GM19239 (cell line): ENCODE data around the gene ABCC8.
A peak's percentile ranks its signal among the peaks of the same experiment; 100 is the strongest.

Source experiments
- DNase-seq: peaks from one replicate; pipeline ENCODE4 v3.0.0; 2011; ENCODE audit warnings: low spot score; ENCODE audit not compliant: insufficient read length
- FAIRE-seq: peaks from 2 replicates; lab custom pipeline; 2011; peaks lifted over from hg19 to GRCh38; lab: Jason Lieb, UNC

Gene ABCC8

DNA sequence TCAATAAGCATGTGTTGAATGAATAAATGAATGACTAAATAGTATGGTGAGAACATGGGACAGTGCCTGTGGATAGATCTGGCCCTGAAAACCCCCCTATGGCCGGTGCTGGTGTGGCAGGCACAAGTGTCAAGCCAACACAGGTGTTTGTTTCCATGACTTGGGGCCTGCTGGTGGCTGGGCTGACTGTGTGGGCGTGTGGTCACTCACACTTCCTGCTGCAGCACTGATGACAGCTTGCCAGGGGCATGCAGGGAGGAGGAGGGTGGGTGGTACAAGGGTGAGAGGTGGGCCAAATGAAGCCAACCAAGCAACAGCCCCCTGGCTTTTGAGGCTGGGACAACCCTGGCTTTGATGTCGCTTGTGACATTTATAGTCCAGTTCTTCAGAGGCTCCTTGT lies 30.3 kb upstream of the ABCC8 start:
- FAIRE-seq: no peak
- DNase-seq: no peak

DNA sequence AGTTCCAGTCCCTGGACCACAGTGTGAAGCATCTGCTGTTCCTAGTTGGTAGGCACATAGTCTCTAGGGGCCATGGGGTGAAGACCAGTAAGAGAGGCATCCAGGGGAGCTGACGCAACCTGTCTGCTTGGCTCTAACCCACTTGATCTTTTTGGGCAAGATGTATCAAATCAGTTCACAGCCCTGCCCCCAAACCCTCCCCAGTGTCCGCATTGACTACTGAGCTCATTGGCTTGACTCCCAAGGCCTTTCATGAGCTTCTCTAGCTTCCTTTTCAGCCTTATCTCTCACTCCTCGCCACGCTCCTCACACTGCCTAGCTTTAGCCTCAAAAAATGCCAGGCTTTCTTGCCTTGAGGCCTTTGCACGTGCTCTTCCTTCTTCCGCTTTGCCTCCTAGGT lies 29.7 kb upstream of the ABCC8 start:
- DNase-seq (no peak), FAIRE-seq (no peak)

DNA sequence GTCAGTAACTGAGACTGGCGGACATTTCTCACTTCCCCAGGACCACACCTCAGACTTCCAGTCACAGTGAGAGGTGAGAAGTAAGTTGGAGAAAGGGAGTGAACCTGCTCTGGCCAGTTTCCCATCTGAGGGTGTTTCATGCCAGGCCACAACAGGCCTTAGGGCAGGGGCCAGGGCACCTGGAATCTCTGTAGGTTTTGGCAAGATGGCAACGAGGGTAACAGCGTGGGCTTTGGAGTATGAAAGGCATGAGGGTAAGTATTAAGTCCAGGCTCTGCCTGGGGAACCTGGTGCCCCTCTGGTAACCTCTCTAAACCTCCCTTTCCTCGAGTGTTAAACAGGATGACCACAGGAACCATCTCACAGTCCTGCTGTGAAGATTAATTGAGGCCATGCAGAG lies 28.5 kb upstream of the ABCC8 start:
- FAIRE-seq (no peak), DNase-seq (no peak)

DNA sequence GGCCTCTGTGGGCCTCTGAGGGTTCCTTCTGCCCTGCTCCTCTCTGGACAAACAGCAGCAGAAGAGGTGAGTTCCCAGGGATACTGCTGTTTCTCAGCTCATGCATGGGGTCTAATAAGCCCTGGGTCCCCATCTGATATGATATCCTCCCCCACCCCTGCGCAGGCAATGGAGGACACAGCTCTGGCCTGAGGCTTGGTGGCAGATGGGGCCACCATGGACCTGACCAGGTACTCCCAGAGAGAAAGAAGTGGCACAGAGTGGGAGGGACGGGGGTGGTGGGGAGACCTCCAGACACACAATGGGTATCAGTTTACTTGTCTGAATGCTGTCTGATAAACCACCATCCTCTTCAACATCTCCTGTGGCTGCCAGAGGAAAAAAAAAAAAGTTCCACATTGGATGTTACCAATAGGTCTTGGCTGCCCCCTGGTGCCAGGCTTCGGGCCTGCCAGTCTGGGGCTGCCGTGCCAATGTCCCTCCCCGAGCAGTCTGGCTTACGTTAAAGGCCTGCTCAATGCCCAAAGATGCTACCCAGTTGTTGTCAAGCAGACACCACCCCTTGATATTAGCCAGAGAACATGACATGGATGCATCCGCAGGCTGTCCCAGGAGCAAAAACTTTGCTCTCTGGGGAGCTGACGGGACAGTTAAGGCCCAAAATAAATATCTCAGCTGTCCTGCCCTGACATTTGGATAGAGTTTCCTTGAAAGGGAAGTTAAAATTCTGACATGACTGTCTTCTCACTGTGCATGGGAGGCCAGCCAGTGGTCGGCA lies 27.9 kb upstream of the ABCC8 start:
- FAIRE-seq (peak; percentile 80), DNase-seq (peak; percentile 64)

DNA sequence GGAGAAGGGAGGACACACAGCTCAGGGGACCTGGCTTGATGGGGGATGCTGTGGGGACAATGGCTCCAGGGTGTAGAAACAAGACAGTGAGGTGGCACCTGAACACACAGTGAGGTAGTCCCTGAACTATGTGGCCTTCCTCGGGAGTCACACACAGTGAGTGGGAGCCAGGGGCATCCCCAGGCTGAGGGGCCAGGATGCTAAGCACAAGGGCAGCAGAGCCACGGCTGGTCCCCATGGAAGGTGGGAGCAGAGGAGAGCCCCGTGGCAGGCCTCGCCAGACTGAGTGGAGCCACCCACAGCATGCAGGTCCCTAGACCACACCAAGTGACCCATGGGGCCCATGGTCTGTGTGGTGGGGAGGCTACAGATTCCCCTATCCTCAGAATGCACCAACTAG lies 26.0 kb upstream of the ABCC8 start:
- no peak for FAIRE-seq

DNA sequence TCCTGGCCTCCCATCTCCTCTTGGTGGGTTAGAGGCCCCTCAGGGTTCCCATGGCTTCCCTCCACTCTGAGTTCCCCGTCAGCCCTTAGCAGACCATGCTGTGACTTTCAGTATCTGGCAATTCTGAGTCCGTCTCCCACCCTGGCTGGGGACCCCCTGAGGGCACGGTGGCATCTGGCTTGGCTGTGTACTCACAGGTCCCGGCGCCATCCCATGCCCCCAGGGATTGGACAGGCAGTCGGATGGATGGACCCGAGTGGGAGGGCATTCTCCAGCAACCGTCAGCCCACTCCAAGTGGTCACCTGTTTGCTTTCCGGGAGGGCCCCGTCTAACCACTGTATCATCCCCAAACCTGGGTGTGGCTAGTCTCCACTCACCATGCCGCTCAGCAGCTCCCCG lies 24.0 kb upstream of the ABCC8 start:
- DNase-seq (no peak), FAIRE-seq (no peak)

More for the DNA sequence above, 26.0 kb upstream of the ABCC8 start:
- DNase-seq: no peak

DNA sequence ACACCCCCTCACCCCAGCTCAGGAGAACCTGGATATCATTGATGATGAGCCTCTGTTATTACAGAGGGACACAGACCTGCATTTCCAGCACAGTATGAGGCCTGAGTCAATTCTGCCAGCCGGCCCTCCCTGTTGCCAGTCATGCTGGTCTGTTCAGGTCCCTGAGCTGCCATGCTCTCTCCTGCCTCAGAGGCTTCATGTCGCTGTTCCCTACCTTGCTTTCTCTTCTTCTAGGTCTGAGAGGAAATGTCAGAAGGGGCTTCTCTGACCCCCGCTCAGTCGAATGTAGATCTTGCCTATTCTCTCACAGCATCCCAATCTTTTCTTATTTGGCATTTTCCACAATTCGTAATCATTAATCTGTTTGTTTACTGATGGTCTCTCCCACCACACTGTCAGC lies 21.8 kb upstream of the ABCC8 start:
- FAIRE-seq: no peak
- DNase-seq: no peak

DNA sequence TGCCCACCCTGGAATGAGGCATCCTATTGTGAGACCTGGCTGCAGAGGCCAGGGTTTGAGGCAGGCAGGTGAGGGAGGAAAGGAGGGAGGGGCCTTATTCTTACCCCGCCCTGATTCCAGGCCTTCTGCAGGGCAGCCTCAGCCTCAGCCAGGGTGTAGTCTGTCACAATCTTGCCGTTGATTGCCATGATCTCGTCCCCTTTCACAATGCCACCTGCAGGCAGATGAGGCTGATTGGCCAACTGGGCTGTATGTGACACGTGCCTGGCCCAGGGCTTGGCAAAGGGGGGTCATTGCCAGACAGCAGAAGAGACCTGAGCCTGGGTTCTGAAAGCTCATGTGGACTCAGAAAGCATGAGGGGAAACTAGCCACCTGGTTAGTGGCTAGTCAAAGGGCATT lies 21.4 kb upstream of the ABCC8 start:
- FAIRE-seq (no peak), DNase-seq (no peak)

DNA sequence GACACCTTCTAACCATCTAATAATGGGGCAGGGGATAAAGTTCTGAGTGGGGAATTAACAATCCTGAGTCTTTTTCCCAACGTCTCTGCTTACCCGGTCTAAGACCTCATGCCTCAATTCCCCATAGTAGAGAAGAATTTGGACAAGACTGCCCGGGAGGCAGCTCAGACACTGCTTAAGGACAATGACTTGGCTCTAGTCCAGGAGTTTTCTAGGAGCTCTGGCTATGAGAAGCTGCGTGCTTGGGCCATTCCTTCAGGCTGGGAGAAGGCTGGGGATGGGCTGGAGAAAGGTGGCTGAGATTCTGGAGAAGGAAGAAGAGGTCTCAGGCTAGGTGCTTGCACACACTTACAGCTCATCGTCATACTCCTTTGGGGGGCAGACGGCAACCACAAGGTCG lies 19.8 kb upstream of the ABCC8 start:
- no peak for DNase-seq
- no peak for FAIRE-seq

DNA sequence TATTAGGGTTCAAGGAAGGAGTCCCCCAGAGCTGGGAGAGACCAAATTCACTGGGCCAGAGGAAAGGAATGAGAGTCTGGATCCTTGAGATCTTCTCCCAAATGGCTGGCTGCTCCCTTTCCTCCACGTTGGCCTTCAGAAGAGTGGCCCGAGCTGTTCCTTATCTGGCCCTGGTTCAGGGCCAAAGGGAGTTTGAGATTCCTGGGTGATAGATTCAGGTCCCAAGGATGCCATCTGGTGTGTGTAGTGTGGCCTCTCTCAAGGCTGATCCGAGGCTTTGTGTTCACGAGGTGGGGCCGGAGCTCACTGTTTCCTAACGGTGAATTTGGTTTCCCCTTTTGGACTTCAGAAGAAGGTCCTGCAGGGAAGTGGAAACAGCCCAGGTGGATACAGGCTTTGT lies 17.4 kb upstream of the ABCC8 start:
- FAIRE-seq: no peak
- no peak for DNase-seq

DNA sequence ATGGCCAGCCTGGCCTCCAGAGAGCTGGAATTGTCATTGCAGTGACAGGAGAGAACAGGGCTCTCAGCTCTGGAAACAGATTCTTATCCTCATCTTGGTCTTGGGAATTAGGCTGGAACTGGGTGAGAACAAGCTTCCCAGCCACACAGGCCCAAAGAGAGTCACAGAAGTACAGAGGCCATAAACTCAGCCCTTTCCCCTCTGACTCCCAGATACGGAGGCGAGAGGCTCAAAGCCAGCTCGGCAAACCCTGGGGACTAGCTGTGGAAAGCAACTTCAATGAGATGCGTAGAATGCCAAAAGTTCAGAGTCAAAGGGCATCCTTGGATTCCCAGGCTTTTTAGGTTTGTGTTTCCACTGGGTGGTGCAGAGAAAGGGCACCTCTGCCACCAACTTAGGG lies 14.3 kb upstream of the ABCC8 start:
- no peak for FAIRE-seq
- no peak for DNase-seq

DNA sequence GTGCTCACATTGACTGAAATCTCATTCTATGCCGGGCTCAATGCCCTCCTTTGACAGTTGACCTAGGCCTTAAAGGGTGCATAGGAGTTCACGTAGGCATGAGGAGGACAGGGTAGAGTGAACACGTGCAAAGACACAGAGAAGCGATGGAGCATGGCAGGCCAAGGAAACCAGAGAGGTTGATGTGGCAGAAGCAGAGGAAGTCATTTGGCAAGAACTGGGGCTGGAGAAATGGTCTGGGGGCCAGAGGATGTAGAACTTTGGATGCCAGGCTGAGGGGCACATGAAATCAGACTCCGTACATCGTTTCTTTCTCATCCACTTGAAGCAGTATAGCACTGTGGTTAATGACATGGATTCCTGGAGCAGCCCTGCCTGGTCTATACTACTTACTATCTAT lies 13.6 kb upstream of the ABCC8 start:
- DNase-seq (no peak), FAIRE-seq (no peak)

DNA sequence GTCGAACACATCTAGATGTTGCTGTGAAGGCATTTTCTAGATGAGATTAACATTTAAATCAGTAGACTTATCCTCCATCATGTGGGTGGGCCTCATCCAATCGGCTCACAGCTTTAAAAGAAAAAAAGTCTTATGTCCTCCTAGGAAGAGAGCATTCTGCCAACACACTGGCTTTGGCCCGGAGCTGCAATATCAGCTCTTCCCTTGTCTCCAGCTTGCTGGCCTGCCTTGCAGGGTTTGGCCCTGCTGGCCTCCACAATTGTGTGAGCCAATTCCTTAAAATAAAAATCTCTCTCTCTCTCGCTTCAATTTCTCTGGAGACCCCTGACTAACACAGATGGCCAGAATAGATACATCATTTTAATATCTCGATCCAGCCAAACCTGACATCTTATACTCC lies 13.1 kb upstream of the ABCC8 start:
- DNase-seq: no peak
- no peak for FAIRE-seq

DNA sequence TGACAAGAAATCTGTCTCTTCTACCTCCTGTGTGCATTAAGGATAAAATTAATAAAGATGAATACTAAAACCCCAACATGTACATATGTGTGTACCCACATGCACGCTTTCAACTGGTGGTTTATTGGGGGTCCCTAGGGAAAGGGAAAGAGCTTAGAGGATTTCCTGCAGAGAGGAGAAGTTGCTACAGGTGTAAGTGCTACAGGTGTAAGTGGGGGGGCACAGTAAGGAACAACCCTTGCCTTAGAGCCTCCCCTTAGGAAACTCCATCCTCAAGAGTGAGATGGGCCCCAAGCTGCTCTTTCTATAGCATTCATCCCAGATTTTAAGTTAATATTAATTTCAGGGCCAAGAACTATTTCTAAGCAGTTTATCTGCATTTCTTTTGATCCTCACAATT lies 11.9 kb upstream of the ABCC8 start:
- DNase-seq (no peak), FAIRE-seq (no peak)

DNA sequence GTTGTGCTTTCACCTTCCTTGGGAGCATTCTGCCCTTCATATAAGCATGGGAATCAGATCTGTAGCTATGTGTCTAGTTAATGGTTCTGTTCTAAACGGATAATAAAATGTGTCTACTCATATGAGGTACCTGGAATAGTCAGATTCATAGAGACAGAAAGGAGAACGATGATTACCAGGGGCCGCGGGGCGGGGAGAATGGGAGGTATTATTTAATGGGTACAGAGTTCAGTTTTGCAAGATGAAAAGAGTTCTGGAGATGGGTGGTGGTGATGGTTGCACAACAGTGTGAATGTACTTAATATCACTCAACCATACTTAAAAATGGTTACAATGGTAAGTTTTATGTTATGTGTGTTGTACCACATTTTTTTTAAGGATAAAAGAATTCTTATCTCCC lies 10.0 kb upstream of the ABCC8 start:
- no peak for DNase-seq
- no peak for FAIRE-seq

DNA sequence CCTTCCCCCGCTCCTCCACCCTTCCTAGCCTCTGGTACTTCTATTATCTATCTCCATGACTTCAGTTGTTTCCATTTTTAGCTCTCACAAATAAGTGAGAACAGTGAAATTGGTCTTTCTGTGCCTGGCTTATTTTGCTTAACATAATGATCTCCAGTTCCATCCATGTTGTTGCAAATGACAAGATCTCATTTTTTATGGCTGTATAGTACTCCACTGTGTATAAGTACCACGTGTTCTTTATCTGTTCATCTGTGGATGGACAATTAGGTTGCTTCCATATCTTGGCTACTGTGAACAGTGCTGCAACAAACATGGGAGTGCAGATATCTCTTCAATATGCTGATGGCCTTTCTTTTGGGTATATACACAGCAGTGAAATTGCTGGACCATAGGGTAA lies 6.9 kb upstream of the ABCC8 start:
- DNase-seq: no peak
- FAIRE-seq: no peak

DNA sequence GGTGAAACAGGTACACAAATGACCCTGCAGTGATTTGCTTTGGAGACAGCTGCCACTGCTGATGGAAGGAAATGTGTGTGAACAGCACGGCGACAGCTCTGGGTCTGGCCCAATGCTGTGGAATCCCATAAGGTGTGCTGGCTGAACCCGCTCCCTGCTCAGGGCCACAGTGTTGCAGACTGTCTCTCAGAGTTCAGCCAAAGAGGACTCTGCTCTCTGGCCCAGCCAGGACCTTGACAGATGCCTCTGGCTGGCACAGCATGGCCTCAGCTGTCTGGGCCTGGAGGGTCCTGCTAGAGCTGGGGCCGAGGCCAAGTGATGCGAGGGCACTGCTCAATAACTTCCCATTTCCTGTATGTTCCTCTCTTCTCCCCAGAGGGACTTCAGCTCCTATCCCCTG lies 5.3 kb upstream of the ABCC8 start:
- DNase-seq (no peak), FAIRE-seq (no peak)

DNA sequence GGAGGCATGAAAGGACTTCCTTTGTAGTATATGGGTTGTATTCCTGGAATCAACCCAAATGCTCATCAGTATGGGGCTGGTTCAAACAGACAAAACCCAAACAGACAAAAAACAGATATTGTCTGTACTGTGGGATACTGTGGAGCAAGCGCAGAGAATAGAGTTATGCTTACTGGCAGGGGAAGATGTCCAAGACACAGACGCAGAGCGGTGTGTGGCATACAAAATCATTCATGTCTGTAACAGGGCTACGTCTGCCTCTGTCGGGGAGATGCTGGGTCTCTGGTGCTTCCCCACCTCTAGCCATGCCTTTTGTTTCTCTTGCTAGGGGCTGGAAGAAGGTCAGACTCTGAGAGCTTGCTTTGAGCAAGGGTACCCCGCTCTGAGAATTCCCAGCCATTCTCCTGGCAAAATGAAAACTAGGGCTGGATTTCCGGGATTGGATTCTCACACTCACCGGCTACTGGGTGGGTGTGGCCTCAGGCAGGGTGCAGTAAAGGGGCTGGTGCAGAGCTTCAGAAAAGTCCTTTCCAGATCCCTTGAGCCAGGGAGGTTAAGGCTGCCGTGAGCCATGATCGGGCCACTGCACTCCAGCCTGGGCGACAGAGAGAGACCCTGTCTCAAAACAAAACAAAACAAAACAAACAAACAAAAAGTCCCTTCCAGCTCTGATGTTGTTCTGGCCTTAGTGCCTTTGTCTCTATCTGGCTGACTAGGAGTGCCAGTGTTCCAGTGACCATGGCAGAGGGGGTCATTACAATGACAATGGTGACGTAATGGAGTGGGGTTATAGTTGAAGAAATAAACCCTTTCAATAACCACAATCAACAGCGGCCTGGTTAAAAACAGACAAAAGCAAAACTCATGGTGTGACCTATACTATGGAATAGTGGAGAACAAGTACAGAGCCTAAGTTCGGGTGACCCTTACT lies 2.9 kb upstream of the ABCC8 start:
- DNase-seq (no peak), FAIRE-seq (no peak)

DNA sequence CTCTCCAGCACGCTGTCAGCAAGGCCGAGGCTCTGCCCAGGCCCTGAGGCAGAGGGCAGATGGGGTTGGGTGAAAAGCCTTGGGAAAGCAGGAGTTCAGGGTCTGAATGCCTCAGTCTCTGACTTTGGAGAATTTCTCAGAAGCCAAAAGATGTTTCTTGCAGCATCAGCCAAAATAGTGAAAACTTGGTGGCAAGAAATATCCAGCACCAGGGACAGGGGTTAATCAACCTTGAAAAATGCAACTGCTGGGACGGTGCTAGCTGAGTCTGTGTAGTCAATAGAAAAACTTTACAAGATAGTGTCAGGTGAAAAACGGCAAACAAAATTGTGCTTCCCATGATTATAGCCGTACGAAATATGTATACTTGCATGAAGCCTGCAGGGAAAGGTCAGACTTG lies 1.4 kb upstream of the ABCC8 start:
- DNase-seq (no peak), FAIRE-seq (no peak)

DNA sequence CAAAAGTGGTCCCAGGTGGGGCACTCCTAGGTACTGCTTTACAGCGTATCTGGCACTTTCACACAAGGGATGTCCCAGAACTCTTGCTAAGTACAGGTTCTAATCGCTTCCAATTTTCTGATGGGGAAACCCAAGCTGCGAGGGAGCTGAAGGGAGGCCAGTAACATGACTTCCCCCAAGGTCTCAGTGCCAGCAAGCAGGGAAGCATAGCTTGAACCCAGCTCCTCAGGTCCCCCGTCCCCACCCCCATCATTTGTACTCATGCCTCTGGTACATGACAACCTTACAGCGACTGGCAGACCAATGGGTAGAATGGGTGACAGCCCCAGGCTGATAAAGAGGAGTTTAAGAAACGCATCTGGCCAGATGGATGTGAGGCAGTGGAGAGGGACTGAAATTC lies 716 bp upstream of the ABCC8 start:
- FAIRE-seq (no peak), DNase-seq (no peak)

DNA sequence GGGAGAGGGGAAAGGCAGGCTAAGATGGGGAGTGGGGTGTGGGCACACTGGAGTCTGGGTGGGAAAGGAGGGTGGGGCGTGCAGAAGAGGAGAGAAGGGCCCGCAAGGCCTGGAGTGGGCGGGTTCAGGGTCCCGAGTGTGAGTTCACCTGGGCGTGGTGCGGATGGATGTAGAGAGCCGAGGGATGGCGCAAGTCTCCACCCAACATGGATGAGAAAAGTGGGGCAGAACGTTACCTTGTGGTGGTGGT lies 364 bp upstream of the ABCC8 start:
- FAIRE-seq (no peak), DNase-seq (no peak)
